Neuronal stem cell (in vitro differentiated cells): ENCODE results near the gene GDE1.

Experiments used
- DNase-seq: peaks from one replicate; pipeline ENCODE4 v3.0.0-alpha.2; 2013; ENCODE audit warnings: low spot score
- H2AFZ ChIP-seq: one replicate; pipeline ENCODE4 v1.6.1; 2013; ENCODE audit warnings: mild to moderate bottlenecking, low read length, inconsistent platforms
- H2AK5ac ChIP-seq: 2 replicates; pipeline ENCODE4 v1.6.1; 2013; ENCODE audit warnings: low read depth, mild to moderate bottlenecking, inconsistent platforms, low read length, moderate library complexity, mixed read lengths
- H2BK120ac ChIP-seq: 2 replicates; pipeline ENCODE4 v1.6.1; 2013; ENCODE audit warnings: low read depth, mild to moderate bottlenecking, inconsistent platforms, low read length, moderate library complexity, mixed read lengths
- H2BK12ac ChIP-seq: one replicate; pipeline ENCODE4 v1.6.1; 2013; ENCODE audit warnings: low read length, inconsistent platforms
- H2BK15ac ChIP-seq: 2 replicates; pipeline ENCODE4 v1.6.1; 2013; ENCODE audit warnings: mild to moderate bottlenecking, low read length, inconsistent platforms, mixed read lengths
- H2BK5ac ChIP-seq: one replicate; pipeline ENCODE4 v1.6.1; 2013; ENCODE audit warnings: inconsistent platforms, mild to moderate bottlenecking, low read length, moderate library complexity
- H3K14ac ChIP-seq: one replicate; pipeline ENCODE4 v1.6.1; 2013; ENCODE audit warnings: low read length, inconsistent platforms
- H3K18ac ChIP-seq: 2 replicates; pipeline ENCODE4 v1.6.1; 2013; ENCODE audit warnings: low read length, inconsistent platforms
- H3K23ac ChIP-seq: 2 replicates; pipeline ENCODE4 v1.6.1; 2013; ENCODE audit warnings: low read depth, mild to moderate bottlenecking, mixed read lengths, low read length, inconsistent platforms; ENCODE audit not compliant: poor library complexity
- H3K27ac ChIP-seq: replicated peaks from 3 replicates; pipeline ENCODE4 v1.5.1; 2013; ENCODE audit warnings: low read length, inconsistent platforms
- H3K27me3 ChIP-seq, 3 experiments: 2 replicates each; pipeline ENCODE4 v1.6.1; 2013; ENCODE audit warnings: low read length in 3 of 3, mild to moderate bottlenecking in 2 of 3, inconsistent platforms in 1 of 3, low read depth in 1 of 3, mixed read lengths in 1 of 3, moderate library complexity in 1 of 3; ENCODE audit not compliant: control insufficient read depth in 3 of 3, insufficient read depth in 3 of 3
- H3K36me3 ChIP-seq, 2 donors: replicated peaks in 1 of 2; 2 replicates each; pipeline ENCODE4 v1.6.1; 2013; ENCODE audit warnings: low read length in 2 of 2; ENCODE audit not compliant: control insufficient read depth in 2 of 2, insufficient read depth in 2 of 2
- H3K4ac ChIP-seq: 2 replicates; pipeline ENCODE4 v1.6.1; 2013; ENCODE audit warnings: inconsistent platforms, mild to moderate bottlenecking, low read length, moderate library complexity
- H3K4me1 ChIP-seq, 2 donors: 1 replicate in 1 of 2; 2 replicates in 1 of 2; pipeline ENCODE4 v1.6.1; 2013; ENCODE audit warnings: low read length in 2 of 2, low read depth in 1 of 2; ENCODE audit not compliant: control insufficient read depth in 2 of 2, insufficient read depth in 1 of 2
- H3K4me2 ChIP-seq: one replicate; pipeline ENCODE4 v1.6.1; 2013; ENCODE audit warnings: mild to moderate bottlenecking, low read length, inconsistent platforms; ENCODE audit not compliant: insufficient read depth, poor library complexity, severe bottlenecking
- H3K4me3 ChIP-seq, 2 donors: 2 replicates each; pipeline ENCODE4 v1.5.1; 2013; ENCODE audit warnings: low read length in 2 of 2, mild to moderate bottlenecking in 2 of 2, inconsistent platforms in 1 of 2, moderate library complexity in 1 of 2
- H3K79me1 ChIP-seq: one replicate; pipeline ENCODE4 v1.6.1; 2013; ENCODE audit warnings: low read depth, mild to moderate bottlenecking, inconsistent platforms, low read length, moderate library complexity
- H3K9ac ChIP-seq: one replicate; pipeline ENCODE4 v1.6.1; 2013; ENCODE audit warnings: mild to moderate bottlenecking, low read depth, low read length, inconsistent platforms; ENCODE audit not compliant: poor library complexity
- H3K9me3 ChIP-seq, 2 donors: replicated peaks in 1 of 2; 2 replicates each; pipeline versions ENCODE3 to v1.6.1; 2013; ENCODE audit warnings: low read length in 2 of 2, mild to moderate bottlenecking in 2 of 2, inconsistent platforms in 1 of 2, low read depth in 1 of 2, mixed read lengths in 1 of 2, moderate library complexity in 1 of 2; ENCODE audit not compliant: control insufficient read depth in 2 of 2, insufficient read depth in 1 of 2
- H4K8ac ChIP-seq: one replicate; pipeline ENCODE4 v1.6.1; 2013; ENCODE audit warnings: low read depth, mild to moderate bottlenecking, inconsistent platforms, low read length, moderate library complexity
- H4K91ac ChIP-seq: one replicate; pipeline ENCODE4 v1.6.1; 2013; ENCODE audit warnings: low read length, low read depth, mild to moderate bottlenecking, inconsistent platforms; ENCODE audit not compliant: poor library complexity
- WGBS, 2 donors: extraction: QIAGEN DNeasy Blood & Tissue Kit; methylation state at CpG; one replicate each; pipeline ENCODE4 v1.1.7; 2013; ENCODE audit warnings: missing lambda C conversion rate in 2 of 2, mixed read lengths in 1 of 2; ENCODE audit not compliant: insufficient read length in 2 of 2, insufficient replicate concordance in 1 of 2; ENCODE audit errors: extremely low coverage in 2 of 2; 5-methylcytosine and 5-hydroxymethylcytosine counted together

GDE1 gene

GRCh38 chr16:19542138-19542821 is 20.4 kb upstream of the GDE1 start:
- Histone ChIP-seq H3K36me3 (peaks cover 12 to 95% of the 10 kb centered on the region in 2 donors), H4K91ac (no peak overlapping the region)

DNA sequence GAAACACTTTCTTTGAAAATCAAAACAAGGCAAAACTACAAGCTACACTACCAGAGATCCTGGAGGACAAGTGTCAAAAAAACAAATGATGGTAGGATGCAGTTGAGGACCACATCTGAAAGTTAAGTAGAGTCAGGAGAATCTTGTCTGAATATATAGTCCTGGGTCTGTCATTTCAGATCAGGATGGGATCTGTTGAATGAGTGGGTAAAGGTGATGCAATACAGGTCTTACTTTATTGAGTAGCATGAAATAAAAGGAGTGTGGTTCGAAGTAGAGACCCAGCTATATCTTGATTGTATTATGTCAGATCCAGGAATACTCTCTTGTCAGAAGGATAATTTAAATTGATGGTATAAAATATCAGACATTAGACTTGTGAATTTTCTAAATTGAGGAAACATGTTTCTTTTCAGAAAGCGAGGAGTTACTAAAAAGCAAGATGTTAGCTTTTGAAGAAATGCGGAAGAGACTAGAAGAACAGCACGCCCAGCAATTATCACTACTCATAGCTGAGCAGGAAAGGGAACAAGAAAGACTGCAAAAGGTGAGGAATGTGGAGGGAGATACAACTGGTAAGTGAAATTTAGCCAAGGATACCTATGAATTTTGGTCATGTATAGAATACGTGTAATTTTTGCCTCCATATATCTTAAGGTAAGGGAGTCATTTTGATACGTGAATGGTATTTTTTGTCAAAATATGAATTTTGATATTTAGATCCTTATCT is 18.5 kb upstream of the GDE1 start:
- Histone ChIP-seq H3K4me2 (no peak overlapping the region), H3K36me3 (peaks cover 17 to 97% of the 10 kb centered on the region in 2 donors), H4K91ac (no peak overlapping the region), H3K79me1 (no peaks in the 10 kb centered on the region), H3K4me3 (no peak overlapping the region), H3K23ac (no peak overlapping the region), H3K27me3 (no peaks in the 10 kb centered on the region), H3K18ac (no peak overlapping the region), H2BK120ac (no peak overlapping the region), H2AFZ (no peak overlapping the region), H2BK12ac (no peak overlapping the region), H3K4ac (no peak overlapping the region), H3K27ac (no peak overlapping the region), H3K14ac (no peak overlapping the region), H3K9me3 (no peaks in the 10 kb centered on the region), H2AK5ac (no peak overlapping the region), H3K9ac (no peak overlapping the region), H2BK15ac (no peak overlapping the region), H4K8ac (no peak overlapping the region), H3K4me1 (no peaks in the 10 kb centered on the region), H2BK5ac (no peak overlapping the region)
- no CpG with 5 or more reads among the region's 6 CpGs for WGBS, 2 donors
- no peak for DNase-seq

More at GRCh38 chr16:19542138-19542821, 20.4 kb upstream of the GDE1 start:
- Histone ChIP-seq H3K4ac (no peak overlapping the region), H2AK5ac (no peak overlapping the region), H3K9ac (no peak overlapping the region), H2BK5ac (no peak overlapping the region), H3K23ac (no peak overlapping the region), H3K18ac (no peak overlapping the region), H2BK12ac (no peak overlapping the region), H3K27me3 (no peaks in the 10 kb centered on the region), H2BK15ac (no peak overlapping the region), H2BK120ac (no peak overlapping the region), H2AFZ (no peak overlapping the region), H4K8ac (no peak overlapping the region), H3K4me2 (no peak overlapping the region), H3K4me3 (no peak overlapping the region), H3K9me3 (no peaks in the 10 kb centered on the region), H3K4me1 (no peaks in the 10 kb centered on the region), H3K27ac (no peak overlapping the region), H3K79me1 (no peaks in the 10 kb centered on the region), H3K14ac (no peak overlapping the region)
- no CpG with 5 or more reads among the region's 3 CpGs for WGBS, 2 donors
- no peak for DNase-seq

GRCh38 chr16:19532601-19533000 is 10.7 kb upstream of the GDE1 start:
- no peak overlapping the region for H4K91ac ChIP-seq
- H3K4me2 ChIP-seq = no peak overlapping the region
- no peak overlapping the region for H2BK15ac ChIP-seq
- no peak overlapping the region for H2AK5ac ChIP-seq
- no peak overlapping the region for H3K4ac ChIP-seq
- no peak overlapping the region for H3K18ac ChIP-seq
- no peak overlapping the region for H3K23ac ChIP-seq
- no peaks in the 10 kb centered on the region for H3K27me3 ChIP-seq
- no peaks in the 10 kb centered on the region for H3K9me3 ChIP-seq
- H3K4me3 ChIP-seq = no peak overlapping the region
- H3K27ac ChIP-seq = no peak overlapping the region
- no peak overlapping the region for H2BK120ac ChIP-seq
- no peak overlapping the region for H2BK5ac ChIP-seq
- DNase-seq = no peak
- peaks cover 13 to 98% of the 10 kb centered on the region in 2 donors for H3K36me3 ChIP-seq
- no peak overlapping the region for H3K9ac ChIP-seq
- H3K79me1 ChIP-seq = no peaks in the 10 kb centered on the region
- H4K8ac ChIP-seq = no peak overlapping the region
- no peak overlapping the region for H3K14ac ChIP-seq
- no peak overlapping the region for H2BK12ac ChIP-seq
- no CpG with 5 or more reads among the region's 1 CpG for WGBS, 2 donors
- no peaks in the 10 kb centered on the region for H3K4me1 ChIP-seq
- no peak overlapping the region for H2AFZ ChIP-seq

DNA sequence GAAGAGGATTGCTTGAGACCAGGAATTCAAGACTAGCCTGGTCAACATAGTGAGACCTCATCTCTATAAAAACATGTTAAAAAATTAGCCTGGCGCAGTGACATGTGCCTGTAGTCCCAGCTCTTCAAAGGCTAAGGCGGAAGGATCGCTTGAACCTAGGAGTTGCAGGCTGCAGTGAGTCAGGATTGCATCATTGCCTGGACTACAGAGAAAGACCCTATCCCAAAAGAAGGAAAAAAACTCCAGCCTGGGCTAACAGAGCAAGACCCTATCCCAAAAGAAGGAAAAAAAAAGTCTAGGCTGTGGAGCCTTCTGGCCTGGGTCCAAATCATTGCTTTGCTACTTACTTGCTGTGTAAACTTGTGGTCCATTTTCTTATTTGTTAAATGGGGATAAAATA is 6.8 kb upstream of the GDE1 start:
- Histone ChIP-seq H2AFZ (no peak overlapping the region), H3K27ac (no peak overlapping the region), H3K9me3 (no peaks in the 10 kb centered on the region), H4K91ac (no peak overlapping the region), H3K79me1 (no peaks in the 10 kb centered on the region), H2BK12ac (no peak overlapping the region), H3K4me1 (peaks cover 3 to 7% of the 10 kb centered on the region in 2 donors), H3K36me3 (peaks cover 8 to 69% of the 10 kb centered on the region in 2 donors), H3K27me3 (no peaks in the 10 kb centered on the region), H3K4me3 (no peak overlapping the region), H4K8ac (no peak overlapping the region), H2AK5ac (no peak overlapping the region), H2BK5ac (no peak overlapping the region), H3K9ac (no peak overlapping the region), H2BK15ac (no peak overlapping the region), H3K4ac (no peak overlapping the region), H2BK120ac (no peak overlapping the region), H3K18ac (no peak overlapping the region), H3K14ac (no peak overlapping the region), H3K23ac (no peak overlapping the region), H3K4me2 (no peak overlapping the region)
- no peak for DNase-seq
- WGBS, 2 donors = no CpG with 5 or more reads among the region's 3 CpGs
